Measurements from ENCODE around the gene ADAM22. TPM values are rescaled to one million over a fixed set of nuclear protein-coding genes. Genes with fewer than 3 reads are reported as not detected.

The ADAM22 gene
- total and polyA plus RNA-seq, 2 donors (not counting 1 experiment from before 2014, with no cell fraction given) = 0.18 to 0.66 TPM

DNA sequence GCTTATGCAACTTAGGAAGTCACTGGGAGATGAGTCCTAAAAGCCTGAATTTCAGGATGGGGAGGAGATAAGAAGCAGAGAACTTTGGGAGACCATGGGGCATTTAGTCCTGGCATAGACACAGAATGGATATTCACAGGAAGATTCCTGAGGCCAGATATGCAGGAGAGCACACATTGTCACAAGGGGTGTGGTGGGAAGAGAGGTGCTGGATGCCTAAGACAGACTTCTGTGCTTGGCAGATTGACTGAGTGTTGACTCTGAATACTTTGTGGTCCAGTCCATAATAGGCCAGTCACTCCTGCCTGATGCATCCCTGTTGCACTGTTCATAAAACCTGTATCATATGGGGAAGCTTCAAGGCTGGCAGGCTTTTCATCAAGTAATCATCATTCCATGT, 267.3 kb downstream of the ADAM22 start:
- no peak overlapping the region for H3K4me3 ChIP-seq (replicated peaks in 1 of 4; ENCODE audit: control extremely low read depth in 1 of 4, insufficient read depth in 1 of 4, low read depth in 3 of 4, low read length in 4 of 4)
- H3K27ac ChIP-seq (ENCODE audit: insufficient read depth, low read length) = no peak overlapping the region
- DNase-seq (ENCODE audit: low read depth in 2 of 2) = no peak
- H3K4me1 ChIP-seq (ENCODE audit: control insufficient read depth, extremely low read depth, insufficient read depth, low read length) = no peaks in the 10 kb centered on the region
- no peak overlapping the region for H2AFZ ChIP-seq (ENCODE audit: low read length)
- H3K9ac ChIP-seq (ENCODE audit: insufficient read depth, low read length) = no peak overlapping the region
- no peaks in the 10 kb centered on the region for H3K27me3 ChIP-seq (ENCODE audit: control insufficient read depth, insufficient read depth, low read length)
- peaks cover 3% of the 10 kb centered on the region for H3K36me3 ChIP-seq (ENCODE audit: control insufficient read depth, insufficient read depth, low read length)
- no peaks in the 10 kb centered on the region for H3K9me3 ChIP-seq (ENCODE audit: control insufficient read depth, insufficient read depth, low read depth, low read length)
- no peak overlapping the region for H3K4me2 ChIP-seq (ENCODE audit: extremely low read depth, insufficient read depth, low read length)
- TF ChIP-seq EZH2 (IDR thresholded peaks at IDR 0.05; ENCODE audit: low read length, missing control alignments) = no peak
- TF ChIP-seq, protein P1, sequence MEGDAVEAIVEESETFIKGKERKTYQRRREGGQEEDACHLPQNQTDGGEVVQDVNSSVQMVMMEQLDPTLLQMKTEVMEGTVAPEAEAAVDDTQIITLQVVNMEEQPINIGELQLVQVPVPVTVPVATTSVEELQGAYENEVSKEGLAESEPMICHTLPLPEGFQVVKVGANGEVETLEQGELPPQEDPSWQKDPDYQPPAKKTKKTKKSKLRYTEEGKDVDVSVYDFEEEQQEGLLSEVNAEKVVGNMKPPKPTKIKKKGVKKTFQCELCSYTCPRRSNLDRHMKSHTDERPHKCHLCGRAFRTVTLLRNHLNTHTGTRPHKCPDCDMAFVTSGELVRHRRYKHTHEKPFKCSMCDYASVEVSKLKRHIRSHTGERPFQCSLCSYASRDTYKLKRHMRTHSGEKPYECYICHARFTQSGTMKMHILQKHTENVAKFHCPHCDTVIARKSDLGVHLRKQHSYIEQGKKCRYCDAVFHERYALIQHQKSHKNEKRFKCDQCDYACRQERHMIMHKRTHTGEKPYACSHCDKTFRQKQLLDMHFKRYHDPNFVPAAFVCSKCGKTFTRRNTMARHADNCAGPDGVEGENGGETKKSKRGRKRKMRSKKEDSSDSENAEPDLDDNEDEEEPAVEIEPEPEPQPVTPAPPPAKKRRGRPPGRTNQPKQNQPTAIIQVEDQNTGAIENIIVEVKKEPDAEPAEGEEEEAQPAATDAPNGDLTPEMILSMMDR (conservative IDR thresholded peaks at IDR 0.05 in 1 of 2, IDR thresholded peaks at IDR 0.05 in 1 of 2; ENCODE audit: low read depth in 1 of 2, low read length in 2 of 2) = no peak
- no peaks in the 10 kb centered on the region for H4K20me1 ChIP-seq (ENCODE audit: control insufficient read depth, extremely low read depth, insufficient read depth, low read length)
- H3K79me2 ChIP-seq (ENCODE audit: control insufficient read depth, insufficient read depth, low read length) = no peaks in the 10 kb centered on the region

- H3K36me3 ChIP-seq (ENCODE audit: control insufficient read depth, insufficient read depth, low read length) = peaks cover 6% of the 10 kb centered on the region
- TF ChIP-seq EZH2 (IDR thresholded peaks at IDR 0.05; ENCODE audit: low read length, missing control alignments) = no peak
- TF ChIP-seq, protein P1 (conservative IDR thresholded peaks at IDR 0.05 in 1 of 2, IDR thresholded peaks at IDR 0.05 in 1 of 2; ENCODE audit: low read depth in 1 of 2, low read length in 2 of 2) = no peak
- H3K9ac ChIP-seq (ENCODE audit: insufficient read depth, low read length) = no peak overlapping the region
- H3K4me1 ChIP-seq (ENCODE audit: control insufficient read depth, extremely low read depth, insufficient read depth, low read length) = no peaks in the 10 kb centered on the region
- no peaks in the 10 kb centered on the region for H3K27me3 ChIP-seq (ENCODE audit: control insufficient read depth, insufficient read depth, low read length)
- H3K79me2 ChIP-seq (ENCODE audit: control insufficient read depth, insufficient read depth, low read length) = no peaks in the 10 kb centered on the region
- H2AFZ ChIP-seq (ENCODE audit: low read length) = no peak overlapping the region
- H3K4me3 ChIP-seq (replicated peaks in 1 of 4; ENCODE audit: control extremely low read depth in 1 of 4, insufficient read depth in 1 of 4, low read depth in 3 of 4, low read length in 4 of 4) = no peak overlapping the region
- H3K27ac ChIP-seq (ENCODE audit: insufficient read depth, low read length) = no peak overlapping the region
- DNase-seq (ENCODE audit: low read depth in 2 of 2) = no peak
- no peaks in the 10 kb centered on the region for H4K20me1 ChIP-seq (ENCODE audit: control insufficient read depth, extremely low read depth, insufficient read depth, low read length)
- H3K9me3 ChIP-seq (ENCODE audit: control insufficient read depth, insufficient read depth, low read depth, low read length) = no peaks in the 10 kb centered on the region
- no peak overlapping the region for H3K4me2 ChIP-seq (ENCODE audit: extremely low read depth, insufficient read depth, low read length)
Measured at GRCh38 chr7:88202278-88202677, 268.2 kb downstream of the ADAM22 start.

DNA sequence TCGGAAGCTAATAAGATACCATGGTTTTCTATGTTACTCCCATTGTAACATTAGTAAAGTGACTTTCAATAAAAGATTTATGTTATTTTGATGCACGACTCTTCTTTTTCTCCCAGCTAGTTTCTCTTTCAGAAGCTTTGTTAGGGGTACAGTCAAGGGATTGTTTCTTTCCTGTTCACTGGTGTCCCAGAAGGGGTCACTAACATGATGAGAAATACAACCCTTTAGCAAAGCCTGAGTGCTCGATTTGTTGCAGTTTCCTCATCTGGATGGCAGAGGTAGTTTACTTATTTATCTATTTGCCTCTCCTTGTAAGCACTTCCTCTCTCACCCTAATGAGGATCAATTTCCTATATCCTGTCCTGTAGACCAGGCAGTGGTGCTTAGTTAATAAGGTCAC, 268.7 kb downstream of the ADAM22 start:
- Histone ChIP-seq H3K9ac (ENCODE audit: insufficient read depth, low read length) (no peak overlapping the region), H3K9me3 (ENCODE audit: control insufficient read depth, insufficient read depth, low read depth, low read length) (no peaks in the 10 kb centered on the region), H3K4me1 (ENCODE audit: control insufficient read depth, extremely low read depth, insufficient read depth, low read length) (no peaks in the 10 kb centered on the region), H3K79me2 (ENCODE audit: control insufficient read depth, insufficient read depth, low read length) (no peaks in the 10 kb centered on the region), H3K4me2 (ENCODE audit: extremely low read depth, insufficient read depth, low read length) (no peak overlapping the region), H3K27ac (ENCODE audit: insufficient read depth, low read length) (no peak overlapping the region), H3K36me3 (ENCODE audit: control insufficient read depth, insufficient read depth, low read length) (peaks cover 8% of the 10 kb centered on the region), H3K27me3 (ENCODE audit: control insufficient read depth, insufficient read depth, low read length) (no peaks in the 10 kb centered on the region), H2AFZ (ENCODE audit: low read length) (no peak overlapping the region), H4K20me1 (ENCODE audit: control insufficient read depth, extremely low read depth, insufficient read depth, low read length) (no peaks in the 10 kb centered on the region), H3K4me3 (replicated peaks in 1 of 4; ENCODE audit: control extremely low read depth in 1 of 4, insufficient read depth in 1 of 4, low read depth in 3 of 4, low read length in 4 of 4) (no peak overlapping the region)
- no peak for DNase-seq (ENCODE audit: low read depth in 2 of 2)
- TF ChIP-seq, protein P1 (conservative IDR thresholded peaks at IDR 0.05 in 1 of 2, IDR thresholded peaks at IDR 0.05 in 1 of 2; ENCODE audit: low read depth in 1 of 2, low read length in 2 of 2) = no peak
- no peak for TF ChIP-seq EZH2 (IDR thresholded peaks at IDR 0.05; ENCODE audit: low read length, missing control alignments)
